OCI-M2 (cell line): ENCODE results near the gene SAMM50.
"Not testable (repeated sequence)": the region's sequence is repeated elsewhere in the genome, so short reads cannot be mapped to it uniquely, and the experiment has no call there.

Experiments
- DNase-seq: peaks from one replicate; lab custom pipeline; 2025; ENCODE audit not compliant: unreplicated experiment; lab: John Stamatoyannopoulos, UW

The SAMM50 gene

DNA sequence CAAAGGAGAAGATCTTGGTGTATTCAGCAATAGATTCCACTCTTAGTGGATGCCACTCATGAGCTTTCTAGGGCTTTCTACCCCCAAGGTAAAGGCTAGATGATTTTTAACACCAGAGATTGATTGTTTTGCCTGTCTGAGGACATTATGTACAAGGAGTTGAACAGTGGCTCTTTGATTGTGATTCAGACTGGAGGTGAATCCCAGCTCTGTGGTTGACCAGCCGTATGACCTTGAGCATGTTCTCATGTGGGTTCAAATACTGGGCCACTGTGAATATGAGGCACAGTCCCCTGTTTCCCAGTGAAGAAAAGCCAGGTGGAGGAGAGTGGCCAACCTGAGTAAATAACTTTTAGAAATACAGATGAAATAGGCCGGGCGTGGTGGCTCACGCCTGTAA, 44.9 kb downstream of the SAMM50 start:
- no peak for DNase-seq

DNA sequence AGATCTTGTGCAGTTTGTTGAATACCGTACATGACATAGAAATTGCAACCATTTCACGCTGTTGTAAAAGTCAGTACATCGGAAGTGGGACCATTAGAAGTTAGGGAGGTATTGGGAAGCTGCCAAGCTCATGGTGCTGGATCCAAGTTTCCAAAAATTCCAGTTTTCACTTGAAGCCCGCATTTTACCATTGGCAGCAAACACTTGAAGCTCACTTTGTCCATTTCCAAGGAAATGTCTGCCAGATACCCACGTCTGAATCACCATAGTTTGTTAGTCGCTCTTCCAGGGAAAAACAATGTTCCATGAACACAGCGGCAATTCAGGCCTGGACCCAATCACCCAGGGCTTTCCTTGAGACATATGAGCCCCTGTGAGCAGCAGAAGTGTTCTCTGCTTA, 46.3 kb downstream of the SAMM50 start:
- no peak for DNase-seq

- DNase-seq: no peak
Observed at GRCh38 chr22:44002324-44002723, 47.1 kb downstream of the SAMM50 start.

DNA sequence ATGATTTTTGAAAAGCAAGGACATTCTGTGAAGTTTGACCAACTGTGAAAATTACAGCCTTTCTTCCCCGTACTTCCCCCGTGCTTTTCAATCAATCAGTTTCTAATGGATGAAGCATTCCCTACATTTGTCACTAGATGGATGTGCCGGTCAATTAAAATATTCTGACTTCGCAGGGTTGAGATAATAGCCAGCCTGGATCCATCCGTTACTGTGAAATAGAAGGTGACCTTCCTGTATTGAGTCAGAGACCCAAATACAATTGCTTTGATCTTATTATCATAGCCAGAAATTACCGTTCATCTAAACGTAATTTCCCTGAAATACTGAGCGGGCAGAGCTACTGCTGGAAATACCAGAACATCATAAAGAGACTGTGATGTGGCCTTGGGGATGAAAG, 47.8 kb downstream of the SAMM50 start:
- no peak for DNase-seq

GRCh38 chr22:44003405-44004103, 48.3 kb downstream of the SAMM50 start:
- no peak for DNase-seq

GRCh38 chr22:44004104-44004460, 48.8 kb downstream of the SAMM50 start:
- DNase-seq: no peak

GRCh38 chr22:44005524-44005923, 50.3 kb downstream of the SAMM50 start:
- DNase-seq: no peak

- DNase-seq: no peak
Observed at GRCh38 chr22:44012162-44012561, 56.9 kb downstream of the SAMM50 start.

- DNase-seq: no peak
Observed at GRCh38 chr22:44012591-44012990, 57.3 kb downstream of the SAMM50 start.

GRCh38 chr22:44014241-44014640, 59.0 kb downstream of the SAMM50 start:
- DNase-seq: no peak

DNA sequence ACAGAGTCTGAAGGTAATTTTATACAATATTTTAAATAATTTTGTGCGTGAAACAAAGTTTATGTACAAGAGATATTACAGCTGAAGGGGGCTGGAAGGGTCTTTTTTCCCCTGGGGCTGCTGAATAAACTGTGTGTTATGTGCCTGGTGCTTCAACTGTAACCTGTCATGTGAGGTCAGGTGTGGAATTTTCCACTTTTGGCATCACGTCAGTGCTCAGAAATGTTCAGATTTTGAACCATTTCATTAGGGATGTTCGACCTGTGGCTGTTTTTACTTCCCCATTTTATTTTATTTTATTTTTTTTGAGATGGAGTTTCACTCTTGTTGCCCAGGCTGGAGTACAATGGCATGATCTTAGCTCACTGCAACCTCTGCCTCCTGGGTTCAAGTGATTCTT, 61.3 kb downstream of the SAMM50 start:
- DNase-seq: not testable (repeated sequence)

DNA sequence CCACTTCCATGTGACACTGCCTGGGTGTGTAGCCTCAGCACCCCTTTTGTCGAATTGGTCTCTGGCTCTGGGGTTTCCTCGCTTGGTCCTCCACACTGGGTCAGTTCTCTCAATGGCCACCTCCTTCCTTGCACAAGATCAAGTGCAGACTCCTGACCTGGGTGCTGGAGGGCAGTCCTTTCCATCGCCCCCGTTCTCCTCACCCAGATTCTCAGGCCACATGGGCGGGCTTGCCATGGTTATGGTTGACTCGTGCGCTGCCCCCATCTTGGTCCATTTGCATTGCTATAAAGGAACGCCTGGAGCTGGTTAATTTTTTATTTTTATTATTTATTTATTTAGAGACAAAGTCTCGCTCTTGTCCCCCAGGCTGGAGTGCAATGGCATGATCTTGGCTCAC, 63.4 kb downstream of the SAMM50 start:
- no peak for DNase-seq

DNA sequence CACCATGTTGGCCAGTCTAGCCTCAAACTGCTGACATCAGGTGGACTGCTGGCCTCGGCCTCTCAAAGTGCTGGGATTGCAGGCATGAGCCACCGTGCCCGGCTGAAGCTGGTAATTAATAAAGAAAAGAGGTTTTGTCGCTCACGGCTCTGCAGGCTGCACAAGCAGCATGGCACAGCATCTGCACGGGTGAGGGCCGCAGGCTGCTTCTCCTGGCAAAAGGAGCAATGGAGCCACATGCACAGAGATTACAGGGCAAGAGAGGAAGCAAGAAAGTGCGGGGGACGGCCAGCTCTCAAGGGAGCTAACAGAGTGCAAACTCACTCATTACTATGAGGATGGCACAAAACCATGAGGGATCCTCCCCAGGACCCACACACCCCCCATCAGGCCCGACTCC, 64.2 kb downstream of the SAMM50 start:
- no peak for DNase-seq

DNA sequence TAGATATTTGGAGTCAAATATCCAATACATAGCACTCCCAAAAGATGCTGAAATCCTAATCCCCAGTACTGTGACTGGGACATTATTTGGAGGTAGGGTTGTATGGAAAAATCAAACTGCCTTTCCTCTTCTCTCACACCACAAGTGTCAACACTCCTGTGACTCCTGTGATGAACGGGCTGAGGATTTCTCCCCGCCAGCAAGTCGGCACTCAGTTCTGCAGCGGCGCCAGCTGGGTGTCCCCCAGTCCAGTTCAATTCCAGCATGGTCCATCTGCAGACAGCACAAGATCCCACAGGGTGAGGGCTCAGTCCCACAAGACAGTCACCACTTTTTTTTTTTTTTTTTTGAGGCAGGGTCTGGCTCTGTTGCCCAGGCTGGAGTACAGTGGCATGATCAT, 64.6 kb downstream of the SAMM50 start:
- DNase-seq: no peak

DNA sequence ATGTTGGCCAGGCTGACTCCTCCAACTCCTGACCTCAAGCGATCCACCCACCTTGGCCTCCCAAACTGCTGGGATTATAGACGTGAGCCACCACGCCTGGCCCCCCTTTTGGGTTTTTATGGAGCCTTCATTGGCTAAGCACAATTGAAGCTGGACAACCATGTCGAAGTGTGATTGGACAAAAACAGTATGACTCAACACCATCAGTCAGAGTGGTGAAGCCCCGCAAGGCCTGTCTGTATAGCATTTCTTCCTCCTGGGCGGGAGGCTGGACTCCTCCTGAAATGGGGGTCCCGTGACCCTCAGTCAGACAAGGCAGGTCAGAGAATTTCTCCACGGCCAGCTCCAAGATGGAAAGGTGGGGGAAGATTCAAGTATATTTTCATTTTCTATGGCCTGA, 65.7 kb downstream of the SAMM50 start:
- DNase-seq: no peak

DNA sequence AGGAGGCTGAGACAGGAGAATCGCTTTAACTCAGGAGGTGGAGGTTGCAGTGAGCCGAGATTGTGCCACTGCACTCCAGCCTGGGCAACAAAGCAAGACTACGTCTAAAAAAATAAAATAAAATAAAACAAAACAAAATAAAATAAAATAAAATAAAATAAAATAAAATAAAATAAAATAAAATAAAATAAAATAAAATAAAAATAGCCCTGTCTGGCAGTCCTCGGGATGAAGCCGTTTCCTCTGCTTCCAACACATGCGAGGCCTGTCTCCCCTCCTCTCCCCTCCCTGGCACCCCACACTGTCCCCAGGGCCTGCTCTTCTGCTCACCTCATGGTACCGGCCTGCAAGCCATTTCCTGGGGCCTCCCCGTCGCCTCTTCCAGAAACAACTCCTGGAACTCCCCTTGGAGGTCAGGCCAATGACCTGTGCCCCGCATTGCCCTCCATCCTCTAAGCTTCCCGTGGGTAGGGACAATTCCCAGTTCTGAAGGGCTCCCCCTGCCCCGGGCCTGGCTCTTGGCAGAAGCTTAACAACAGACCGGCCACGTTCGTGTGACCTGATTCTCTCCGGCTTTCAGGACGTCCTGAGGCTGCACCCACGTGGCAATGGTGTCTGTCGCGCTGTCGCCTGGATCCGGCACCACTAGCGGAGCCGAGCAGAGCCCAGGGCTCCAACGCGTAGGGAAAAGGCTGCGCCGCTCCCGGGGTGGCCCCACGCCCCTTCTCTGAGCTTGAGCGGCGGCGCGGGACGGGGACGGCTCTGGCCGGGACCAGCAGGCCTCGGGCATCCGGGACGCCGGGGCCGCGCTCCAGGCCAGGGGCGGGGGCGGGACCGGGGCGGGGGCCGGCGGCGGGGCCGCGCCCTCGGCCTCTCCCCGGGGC, 68.4 kb downstream of the SAMM50 start:
- DNase-seq: no peak

DNA sequence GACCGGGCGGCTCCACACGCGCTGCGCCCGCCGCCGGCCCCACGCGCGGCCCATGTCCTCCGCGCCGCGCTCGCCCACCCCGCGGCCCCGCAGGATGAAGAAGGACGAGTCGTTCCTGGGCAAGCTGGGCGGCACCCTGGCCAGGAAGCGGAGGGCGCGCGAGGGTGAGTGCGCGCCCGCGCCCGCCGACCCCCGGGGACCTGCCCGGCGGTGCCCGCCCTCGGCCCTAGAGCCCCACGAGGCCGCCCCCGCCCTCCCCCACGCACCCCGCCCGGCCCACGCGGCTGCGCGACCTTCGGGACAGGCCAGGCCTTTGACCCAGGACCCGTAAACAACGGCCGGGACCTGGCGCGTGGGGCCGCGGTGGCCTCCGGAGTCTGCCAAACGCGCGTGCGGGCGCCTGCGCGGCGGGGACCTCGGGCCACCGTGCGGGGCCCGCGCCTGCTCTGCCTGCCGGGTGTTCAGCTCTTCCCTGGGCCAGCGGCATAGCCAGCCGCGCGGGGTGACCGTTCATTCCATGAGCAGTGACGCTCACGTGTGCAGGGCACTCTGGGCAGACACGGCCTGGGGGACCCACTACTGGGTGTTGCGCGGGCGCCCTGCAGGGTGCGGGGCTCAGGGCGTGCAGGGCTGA, 69.2 kb downstream of the SAMM50 start, which contains the start of gene PARVB:
Gene PARVB, plus strand, starts transcription at position 15 of the 634 bp plus-strand sequence. Its CDS starts 38 bp downstream, at position 53.
- DNase-seq: no peak

- no peak for DNase-seq
Observed at GRCh38 chr22:44025171-44026065, 70.2 kb downstream of the SAMM50 start.

DNA sequence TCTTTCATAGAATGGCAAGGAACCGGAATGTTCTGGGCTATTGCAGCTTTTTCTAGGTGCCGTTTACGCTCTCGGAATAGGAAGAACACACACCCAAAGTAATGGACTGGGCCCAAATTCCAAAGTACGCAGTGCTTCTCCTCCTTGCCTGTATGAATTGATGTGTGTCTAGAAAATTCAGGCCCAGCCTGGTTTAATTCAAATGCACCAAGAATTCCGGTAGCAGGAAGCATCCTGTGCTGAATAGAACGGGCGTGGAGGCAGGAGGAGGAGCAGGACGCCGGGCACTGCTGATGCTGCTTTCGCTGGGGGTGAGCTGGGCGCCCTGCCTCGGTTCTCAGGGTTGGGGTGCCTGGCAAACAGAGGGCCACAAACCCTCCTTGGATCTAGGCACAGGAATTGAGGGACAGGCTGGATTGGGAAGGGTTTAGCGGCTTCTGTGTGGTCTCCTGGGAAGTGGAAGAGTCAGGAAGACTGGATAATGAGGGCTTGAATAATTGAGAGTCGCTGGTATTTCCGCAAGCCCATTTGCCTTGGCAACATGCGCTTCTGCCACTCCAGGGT, 70.9 kb downstream of the SAMM50 start:
- DNase-seq: no peak

DNA sequence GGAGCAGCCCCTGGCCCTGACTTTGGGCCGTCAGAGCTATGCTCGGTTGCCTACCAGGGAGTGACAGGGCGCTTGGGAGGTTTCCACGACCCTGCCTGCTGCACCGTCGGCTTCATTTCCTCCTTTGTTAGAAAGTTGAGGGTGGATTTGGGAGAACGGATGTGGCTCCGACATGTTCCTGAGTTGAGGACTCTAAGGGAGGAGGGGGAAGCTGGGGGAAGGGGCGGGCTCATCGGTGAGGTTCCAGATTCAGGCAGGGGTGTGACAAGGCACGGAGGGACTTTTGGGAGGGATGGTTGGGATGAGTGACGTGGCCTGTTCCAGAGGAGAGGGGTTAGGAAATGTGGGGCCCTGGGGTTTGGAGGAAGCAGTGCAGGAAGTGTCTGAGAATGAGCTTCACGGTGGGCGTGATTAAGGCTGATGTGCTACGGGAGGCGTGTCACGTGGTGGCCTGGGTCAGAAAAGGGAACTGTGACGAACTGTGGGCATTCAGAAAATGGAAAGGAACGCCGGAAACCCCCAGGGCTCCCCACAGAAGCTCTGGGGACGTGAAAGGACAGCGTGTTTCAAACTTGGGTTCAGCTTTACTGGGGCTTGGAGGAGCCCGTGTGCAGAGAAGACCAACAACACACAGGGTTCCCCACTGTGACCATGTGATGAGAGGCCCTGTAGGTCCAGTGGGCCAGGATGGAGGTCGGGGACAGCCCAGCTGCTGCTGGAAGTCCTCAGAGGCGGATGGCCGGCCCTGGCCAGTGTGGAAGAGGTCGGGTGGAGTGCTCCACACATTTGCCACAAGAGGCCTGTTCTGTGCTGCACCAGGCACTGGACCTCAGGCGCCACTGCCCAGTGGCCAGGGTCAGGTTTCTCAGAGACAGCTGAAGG, 71.6 kb downstream of the SAMM50 start:
- DNase-seq: no peak
